Measurements from ENCODE around the gene PDE9A.

GRCh38 chr21:42627527-42628289, 25.7 kb upstream of the PDE9A start:
- TF ChIP-seq POLR2A (IDR thresholded peaks at IDR 0.05) (no peak), CTCF (IDR thresholded peaks at IDR 0.05) (no peak)
